Stimulated activated CD4-positive, alpha-beta T cell treated with anti-CD3 and anti-CD28 coated beads, TNF-alpha, amount 100 ng/mL, for 48 hours (primary cell): ENCODE measurements around the gene CDKN2A.
A peak's percentile ranks its signal among the peaks of the same experiment; 100 is the strongest.

ENCODE experiments used
- DNase-seq, 3 donors: peaks; one replicate each; pipeline ENCODE4 v3.0.0-alpha.2; 2020; ENCODE audit warnings: low read depth in 3 of 3

CDKN2A gene

DNA sequence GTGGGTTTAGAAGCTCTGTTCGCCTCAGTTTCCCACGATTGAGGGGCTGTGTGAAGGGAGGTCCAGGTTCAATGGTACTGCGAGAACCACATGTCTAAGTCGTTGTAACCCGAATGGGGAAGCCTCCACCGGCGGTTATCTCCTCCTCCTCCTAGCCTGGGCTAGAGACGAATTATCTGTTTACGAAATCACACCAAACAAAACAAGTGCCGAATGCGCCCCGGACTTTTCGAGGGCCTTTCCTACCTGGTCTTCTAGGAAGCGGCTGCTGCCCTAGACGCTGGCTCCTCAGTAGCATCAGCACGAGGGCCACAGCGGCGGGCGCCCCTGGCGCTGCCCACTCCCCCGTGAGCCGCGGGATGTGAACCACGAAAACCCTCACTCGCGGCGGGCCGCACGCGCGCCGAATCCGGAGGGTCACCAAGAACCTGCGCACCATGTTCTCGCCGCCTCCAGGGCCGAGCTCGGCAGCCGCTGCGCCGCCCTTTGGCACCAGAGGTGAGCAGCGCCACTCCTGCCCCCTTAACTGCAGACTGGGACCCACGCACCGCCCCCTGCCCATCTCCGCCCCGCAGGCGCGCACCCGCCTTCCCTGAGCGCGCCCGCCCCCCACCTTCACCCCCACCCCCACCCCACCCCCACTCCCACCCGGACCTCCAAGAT, at the start of gene CDKN2A:
TSS of gene CDKN2A (minus strand) at position 500 of the 663 bp plus-strand sequence.
- no peak for DNase-seq

DNA sequence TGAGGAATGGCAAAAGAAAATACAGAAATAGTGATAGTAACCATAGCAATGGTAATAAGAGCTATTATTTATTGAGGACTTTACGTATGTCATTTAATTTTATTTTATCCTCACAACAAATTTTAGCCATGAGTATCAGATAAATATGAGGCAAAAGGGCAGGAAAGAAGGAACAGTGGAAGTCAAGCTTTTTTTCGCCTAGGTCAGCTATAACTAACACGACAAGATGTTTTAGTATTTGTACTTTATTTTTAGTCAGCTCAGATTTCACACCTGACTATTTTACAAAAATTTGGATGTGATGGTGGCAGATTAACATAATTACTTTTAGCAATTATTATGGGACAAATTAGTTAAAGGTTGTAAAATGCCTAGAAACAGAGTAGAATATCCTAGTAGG, 49.7 kb upstream of the CDKN2A start:
- no peak for DNase-seq

- no peak for DNase-seq
These were observed 47.6 kb upstream of the CDKN2A start for GRCh38 chr9:22041775-22042174.

GRCh38 chr9:22041344-22041743, 47.2 kb upstream of the CDKN2A start:
- DNase-seq = no peak

GRCh38 chr9:22040760-22041159, 46.6 kb upstream of the CDKN2A start:
- DNase-seq = no peak

- no peak for DNase-seq
These were observed 45.1 kb upstream of the CDKN2A start for GRCh38 chr9:22039258-22039657.

GRCh38 chr9:22037954-22038690, 43.9 kb upstream of the CDKN2A start:
- DNase-seq = no peak

GRCh38 chr9:22036866-22037626, 42.9 kb upstream of the CDKN2A start:
- DNase-seq = no peak

GRCh38 chr9:22035591-22036011, 41.4 kb upstream of the CDKN2A start:
- DNase-seq = no peak

DNA sequence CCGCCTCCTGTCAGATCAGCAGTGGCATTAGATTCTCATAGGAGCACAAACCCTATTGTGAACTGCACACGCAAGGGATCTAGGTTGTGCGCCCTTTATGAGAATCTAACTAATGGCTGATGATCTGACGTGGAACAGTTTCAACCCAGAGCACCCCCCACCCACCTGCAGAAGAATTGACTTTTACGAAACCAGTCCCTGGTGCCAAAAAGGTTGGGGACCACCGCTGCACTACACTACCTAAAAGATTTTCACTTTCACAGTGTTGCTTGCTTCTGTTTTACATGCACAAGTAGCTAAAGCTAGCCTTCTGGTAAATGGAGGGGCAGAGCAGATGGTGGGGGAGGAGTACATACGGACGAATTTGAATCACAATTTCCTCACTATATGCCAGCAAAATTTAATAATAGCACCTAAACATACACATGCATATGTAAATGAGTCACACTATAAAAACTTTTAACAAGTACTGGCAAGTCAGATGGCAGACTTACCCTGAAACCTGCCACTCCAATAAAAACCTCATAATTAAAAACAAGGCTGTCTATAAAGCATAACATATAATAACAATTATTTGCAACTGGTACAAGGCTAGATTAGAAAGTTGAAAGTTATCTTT, 38.9 kb upstream of the CDKN2A start:
- no peak for DNase-seq

- DNase-seq = no peak
These were observed 37.6 kb upstream of the CDKN2A start for GRCh38 chr9:22031655-22032411.

- DNase-seq = no peak
These were observed 36.0 kb upstream of the CDKN2A start for GRCh38 chr9:22030101-22030598.

- no peak for DNase-seq
These were observed 35.0 kb upstream of the CDKN2A start for GRCh38 chr9:22029231-22029630.

GRCh38 chr9:22028394-22028793, 34.2 kb upstream of the CDKN2A start:
- no peak for DNase-seq

GRCh38 chr9:22026696-22027095, 32.5 kb upstream of the CDKN2A start:
- no peak for DNase-seq

DNA sequence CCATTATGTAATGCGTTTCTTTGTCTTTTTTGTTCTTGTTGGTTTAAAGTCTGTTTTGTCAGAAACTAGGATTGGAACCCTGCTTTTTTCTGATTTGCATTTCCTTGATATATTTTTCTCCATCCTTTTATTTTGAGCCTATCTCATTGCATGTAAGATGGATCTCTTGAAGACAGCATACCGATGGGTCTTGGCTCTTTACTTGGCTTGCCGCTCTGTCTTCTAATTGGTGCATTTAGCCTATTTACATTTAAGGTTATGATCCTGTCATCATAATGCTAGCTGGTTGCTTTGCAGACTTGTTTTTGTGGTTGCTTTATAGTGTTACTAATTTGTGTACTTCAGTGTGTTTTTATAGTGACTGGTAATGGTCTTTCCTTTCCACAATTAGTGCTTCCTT, 28.2 kb upstream of the CDKN2A start:
- no peak for DNase-seq

DNA sequence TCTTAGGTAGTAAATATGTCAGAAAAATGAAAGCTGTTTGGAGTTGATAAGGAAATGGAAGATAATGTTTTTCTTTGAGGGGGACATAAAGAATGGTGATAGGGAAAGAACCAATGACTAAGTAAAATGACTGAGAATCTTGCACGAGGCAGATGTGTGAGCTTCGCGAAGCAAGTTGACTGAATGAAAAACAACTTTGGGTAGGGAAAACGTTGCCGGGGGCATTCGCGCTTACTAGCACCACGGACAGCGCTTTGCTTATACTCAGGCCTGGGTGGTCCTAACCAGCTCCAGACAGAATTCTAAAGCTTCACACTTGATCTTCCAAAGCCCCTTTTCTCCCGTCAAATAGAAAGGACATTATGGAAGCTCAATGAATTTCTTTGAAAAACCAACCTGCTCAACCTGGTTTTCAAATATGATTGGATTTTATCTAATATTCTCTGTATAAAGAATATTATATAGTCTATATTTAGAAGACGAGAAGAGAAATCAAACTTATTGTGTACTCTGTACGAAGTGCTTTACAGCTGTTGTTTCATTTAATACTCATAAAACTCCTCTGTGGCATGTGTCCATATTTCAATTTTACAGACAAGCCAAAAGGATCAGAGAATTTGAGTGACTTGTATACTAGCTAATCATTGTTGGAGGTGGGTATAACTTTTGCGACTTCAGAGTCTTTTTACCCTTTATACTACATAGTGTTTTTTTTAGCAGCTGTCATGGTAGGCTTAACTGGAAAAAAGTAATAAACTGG, 16.9 kb upstream of the CDKN2A start:
- DNase-seq = no peak

DNA sequence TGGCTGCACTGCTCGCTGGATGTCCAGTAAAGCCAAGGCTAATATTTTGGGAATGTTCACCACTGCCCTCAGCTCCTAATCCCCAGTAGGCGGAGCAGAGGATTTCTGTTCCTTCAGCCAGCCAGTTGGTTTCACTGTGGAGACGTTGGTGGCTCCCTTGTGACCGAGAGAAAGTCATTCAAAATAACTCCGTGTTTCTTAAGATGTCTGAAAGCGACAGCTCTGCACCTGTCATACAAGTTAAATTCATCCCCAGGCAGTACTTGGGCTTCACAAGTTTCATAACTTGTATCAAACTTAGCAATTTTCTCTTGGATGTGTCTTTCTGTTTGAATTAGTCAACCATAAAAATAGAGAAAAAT, 15.3 kb upstream of the CDKN2A start:
- no peak for DNase-seq

- peak; percentile 46 to 70 (median 54) for DNase-seq
These were observed 14.7 kb upstream of the CDKN2A start, which contains the start of gene CDKN2B for GRCh38 chr9:22008717-22009505. Gene CDKN2B, minus strand, starts transcription at chr9:22009305. Its CDS starts 352 bp downstream, at chr9:22008953.

GRCh38 chr9:22008384-22008716, 14.2 kb upstream of the CDKN2A start:
- no peak for DNase-seq
